B cell (primary cell): Measurements from ENCODE around the gene MBTPS2. TPM values are rescaled to one million over a fixed set of nuclear protein-coding genes. Genes with fewer than 3 reads are reported as not detected.

Experiments used
- ATAC-seq: fragments of 200-7000 bp; cut with Tn5 transposase; one replicate; pipeline ENCODE4 v1.10.0; 2021; ENCODE audit warnings: low read depth, mild to moderate bottlenecking, moderate number of reproducible peaks, moderate library complexity
- CTCF ChIA-PET: fragments of 350-600 bp; sonication (Branson Sonifier 250); formaldehyde crosslinking; loops from one replicate; lab custom pipeline; 2021; ENCODE audit warnings: antibody characterized with exemption, inconsistent platforms; lab: Charles Lee
- POLR2A ChIA-PET: fragments of 350-600 bp; sonication (Branson Sonifier 250); formaldehyde crosslinking; loops from one replicate; lab custom pipeline; 2021; ENCODE audit warnings: antibody characterized with exemption; lab: Charles Lee
- DNase-seq: peaks from one replicate; pipeline ENCODE4 v3.0.0; 2013
- H2AFZ ChIP-seq: 2 replicates; pipeline ENCODE4 v1.6.1; 2012; ENCODE audit warnings: mild to moderate bottlenecking, low read depth, low read length; ENCODE audit not compliant: insufficient read depth, poor library complexity, severe bottlenecking
- H3K27ac ChIP-seq, 2 donors: 1 replicate in 1 of 2; 2 replicates in 1 of 2; pipeline ENCODE4 v1.5.1; 2012 to 2013; ENCODE audit warnings: low read length in 2 of 2, mild to moderate bottlenecking in 2 of 2, moderate library complexity in 1 of 2
- H3K27me3 ChIP-seq, 4 experiments: fragments of 200-600 bp in 1 of 4; sonication (generic) in 1 of 4; replicated peaks in 1 of 4; 1 replicate in 2 of 4; 2 replicates in 2 of 4; pipeline versions ENCODE4 v1.6.1 to v1.7.0; 2013 to 2016; ENCODE audit warnings: low read length in 3 of 4, mild to moderate bottlenecking in 2 of 4, mixed read lengths in 1 of 4, moderate library complexity in 1 of 4; ENCODE audit not compliant: insufficient read depth in 4 of 4, control insufficient read depth in 3 of 4; ENCODE audit errors: control extremely low read depth in 1 of 4
- H3K36me3 ChIP-seq, 2 experiments: replicated peaks in 1 of 2; 1 replicate in 1 of 2; 2 replicates in 1 of 2; pipeline versions ENCODE4 v1.6.1 to v1.7.1; 2013; ENCODE audit warnings: low read length in 1 of 2; ENCODE audit not compliant: insufficient read depth in 2 of 2, control insufficient read depth in 1 of 2; ENCODE audit errors: control extremely low read depth in 1 of 2, extremely low read depth in 1 of 2
- H3K4me1 ChIP-seq, 2 donors: fragments of 200-600 bp in 1 of 2; sonication (generic) in 1 of 2; 1 replicate in 1 of 2; 2 replicates in 1 of 2; pipeline versions ENCODE4 v1.5.1 to v1.6.1; 2013 to 2017; ENCODE audit warnings: low read length in 2 of 2; ENCODE audit not compliant: control insufficient read depth in 2 of 2, insufficient read depth in 2 of 2
- H3K4me2 ChIP-seq: replicated peaks from 2 replicates; pipeline ENCODE3; 2012; ENCODE audit warnings: mild to moderate bottlenecking, low read depth, low read length; ENCODE audit not compliant: poor library complexity, severe bottlenecking
- H3K4me3 ChIP-seq, 5 experiments: fragments of 200-600 bp in 1 of 5; sonication (generic) in 1 of 5; 1 replicate in 3 of 5; 2 replicates in 2 of 5; pipeline versions ENCODE4 v1.5.1 to v1.7.0; 2011 to 2016; ENCODE audit warnings: low read length in 4 of 5, mild to moderate bottlenecking in 4 of 5, low read depth in 2 of 5, control low read depth in 1 of 5, moderate library complexity in 1 of 5; ENCODE audit not compliant: insufficient read depth in 1 of 5; ENCODE audit errors: control extremely low read depth in 1 of 5, extremely low read depth in 1 of 5
- H3K79me2 ChIP-seq: fragments of 200-600 bp; sonication (generic); one replicate; pipeline ENCODE4 v1.6.0; 2016; ENCODE audit warnings: low read length; ENCODE audit not compliant: control insufficient read depth, insufficient read depth
- H3K9ac ChIP-seq: fragments of 200-600 bp; sonication (generic); 2 replicates; pipeline ENCODE4 v1.6.1; 2017; ENCODE audit warnings: mild to moderate bottlenecking, low read length, moderate library complexity
- H3K9me3 ChIP-seq, 3 donors: one replicate each; pipeline versions ENCODE4 v1.6.1 to v1.7.1; 2013; ENCODE audit warnings: low read length in 2 of 3; ENCODE audit not compliant: control insufficient read depth in 2 of 3, insufficient read depth in 1 of 3; ENCODE audit errors: control extremely low read depth in 1 of 3
- H4K20me1 ChIP-seq: 2 replicates; pipeline ENCODE4 v1.6.0; 2012; ENCODE audit warnings: mild to moderate bottlenecking, low read length; ENCODE audit not compliant: insufficient read depth, control insufficient read depth, poor library complexity, severe bottlenecking
- H3K27ac Mint-ChIP-seq: one replicate; pipeline ENCODE4 v1.8.0; 2021; ENCODE audit warnings: mixed read lengths
- H3K27me3 Mint-ChIP-seq: one replicate; pipeline ENCODE4 v1.8.0; 2021; ENCODE audit warnings: mixed read lengths
- H3K4me1 Mint-ChIP-seq: one replicate; pipeline ENCODE4 v1.8.0; 2021; ENCODE audit warnings: mixed read lengths
- H3K4me3 Mint-ChIP-seq: one replicate; pipeline ENCODE4 v1.8.0; 2021; ENCODE audit warnings: mixed read lengths
- H3K9me3 Mint-ChIP-seq: one replicate; pipeline ENCODE4 v1.8.0; 2022; ENCODE audit warnings: mixed read lengths; ENCODE audit not compliant: insufficient read depth
- EZH2 ChIP-seq: IDR thresholded peaks from 2 replicates; pipeline ENCODE4 v1.6.1; 2012; ENCODE audit warnings: borderline replicate concordance, low read depth, mild to moderate bottlenecking, moderate library complexity, low read length; ENCODE audit not compliant: insufficient read depth, poor library complexity, severe bottlenecking
- WGBS: methylation state at CpG from one replicate; pipeline ENCODE4 v1.1.5; 2013; ENCODE audit warnings: missing lambda C conversion rate; ENCODE audit not compliant: insufficient coverage; 5-methylcytosine and 5-hydroxymethylcytosine counted together
- intact Hi-C: fragments of 100-400 bp; cut with micrococcal nuclease; formaldehyde crosslinking; loops from one replicate; pipeline ENCODE4 v1.10.0; 2022
- polyA plus RNA-seq: library from polyadenylated mRNA; depleted of rRNA; stranded (reverse); fragments of >200 nt; gene quantifications from 2 replicates; pipeline ENCODE4 v1.2.3, GENCODE V29; 2012
- total RNA-seq, 2 donors: library from RNA; stranded (reverse); fragments of 120-200 nt in 1 of 2; gene quantifications; 1 replicate in 1 of 2; 2 replicates in 1 of 2; pipeline versions ENCODE4 v1.2.3 to v1.2.4, GENCODE V29; 2013 to 2022
- TF ChIP-seq, protein P1 (sequence below): fragments of 200-600 bp; IDR thresholded peaks from one replicate; pipeline ENCODE4 v1.8.0; 2022; ENCODE audit warnings: antibody characterized with exemption, mild to moderate bottlenecking

The MBTPS2 gene
- total and polyA plus RNA-seq, 2 donors (not counting 1 experiment from before 2014, with no cell fraction given), result 1.8 to 8.2 TPM

DNA sequence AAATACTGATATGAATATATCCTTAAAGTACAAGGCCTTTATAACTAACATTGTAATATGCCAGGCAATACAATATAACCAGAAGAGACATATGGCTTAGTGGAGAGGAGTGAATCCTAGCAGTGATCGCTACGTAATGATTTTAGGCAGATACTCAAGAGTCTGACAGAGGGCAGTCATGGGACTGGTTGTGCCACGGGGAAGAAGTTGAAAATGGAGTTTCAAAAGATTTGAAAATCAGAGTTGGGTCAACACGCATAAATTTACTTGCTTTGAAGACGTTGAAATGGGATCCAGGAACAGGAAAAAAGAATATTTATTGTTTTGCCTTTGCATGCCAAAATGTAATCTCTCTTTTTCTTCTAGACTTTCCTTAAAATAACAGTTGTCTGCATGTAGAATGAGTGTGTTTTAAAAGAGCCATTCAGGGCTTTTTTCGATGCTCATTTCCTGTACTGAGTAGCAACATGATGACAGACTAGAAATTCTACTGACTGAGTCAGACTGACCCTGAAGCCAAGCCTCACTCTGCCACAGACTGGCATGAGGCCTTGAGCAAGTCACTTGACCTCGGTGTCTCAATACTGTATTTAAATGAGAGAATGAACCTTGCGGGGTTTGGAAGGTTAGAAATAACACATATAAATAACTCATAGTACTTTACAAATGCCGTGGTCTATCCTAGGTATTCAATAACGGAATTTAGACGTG is 93.0 kb downstream of the MBTPS2 start:
- H2AFZ ChIP-seq, result no peak overlapping the region

GRCh38 chrX:21933077-21933476 is 93.7 kb downstream of the MBTPS2 start:
- Histone ChIP-seq H3K9me3 (no peaks in the 10 kb centered on the region), H3K9ac (no peak overlapping the region), H3K27me3 (no peaks in the 10 kb centered on the region), H3K27ac (no peak overlapping the region), H3K4me2 (no peak overlapping the region), H3K79me2 (no peaks in the 10 kb centered on the region), H2AFZ (no peak overlapping the region), H3K36me3 (no peaks in the 10 kb centered on the region), H4K20me1 (no peaks in the 10 kb centered on the region), H3K4me3 (no peak overlapping the region), H3K4me1 (no peaks in the 10 kb centered on the region)
- DNase-seq (no peak), ATAC-seq (no peak)
- TF ChIP-seq, protein P1, sequence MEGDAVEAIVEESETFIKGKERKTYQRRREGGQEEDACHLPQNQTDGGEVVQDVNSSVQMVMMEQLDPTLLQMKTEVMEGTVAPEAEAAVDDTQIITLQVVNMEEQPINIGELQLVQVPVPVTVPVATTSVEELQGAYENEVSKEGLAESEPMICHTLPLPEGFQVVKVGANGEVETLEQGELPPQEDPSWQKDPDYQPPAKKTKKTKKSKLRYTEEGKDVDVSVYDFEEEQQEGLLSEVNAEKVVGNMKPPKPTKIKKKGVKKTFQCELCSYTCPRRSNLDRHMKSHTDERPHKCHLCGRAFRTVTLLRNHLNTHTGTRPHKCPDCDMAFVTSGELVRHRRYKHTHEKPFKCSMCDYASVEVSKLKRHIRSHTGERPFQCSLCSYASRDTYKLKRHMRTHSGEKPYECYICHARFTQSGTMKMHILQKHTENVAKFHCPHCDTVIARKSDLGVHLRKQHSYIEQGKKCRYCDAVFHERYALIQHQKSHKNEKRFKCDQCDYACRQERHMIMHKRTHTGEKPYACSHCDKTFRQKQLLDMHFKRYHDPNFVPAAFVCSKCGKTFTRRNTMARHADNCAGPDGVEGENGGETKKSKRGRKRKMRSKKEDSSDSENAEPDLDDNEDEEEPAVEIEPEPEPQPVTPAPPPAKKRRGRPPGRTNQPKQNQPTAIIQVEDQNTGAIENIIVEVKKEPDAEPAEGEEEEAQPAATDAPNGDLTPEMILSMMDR, result no peak
- TF ChIP-seq EZH2, result no peak
- no peak overlapping the region for H3K27ac Mint-ChIP-seq
- ChIA-PET POLR2A (no interaction called here), CTCF (no interaction called here)
- 90% methylated on average over 4 of the region's 7 CpGs for WGBS
- no peaks in the 10 kb centered on the region for H3K9me3 Mint-ChIP-seq
- no peak overlapping the region for H3K4me3 Mint-ChIP-seq
- H3K27me3 Mint-ChIP-seq, result no peaks in the 10 kb centered on the region
- intact Hi-C loops, result no loop called here
- no peaks in the 10 kb centered on the region for H3K4me1 Mint-ChIP-seq

More for the DNA sequence above, 93.0 kb downstream of the MBTPS2 start:
- no peaks in the 10 kb centered on the region for H3K36me3 ChIP-seq
- DNase-seq (no peak), ATAC-seq (no peak)
- Mint-ChIP-seq H3K27me3 (no peaks in the 10 kb centered on the region), H3K4me1 (no peaks in the 10 kb centered on the region), H3K4me3 (no peak overlapping the region), H3K27ac (no peak overlapping the region), H3K9me3 (no peaks in the 10 kb centered on the region)
- ChIA-PET CTCF (no interaction called here), POLR2A (no interaction called here)
- intact Hi-C loops, result no loop called here
- no peaks in the 10 kb centered on the region for H3K9me3 ChIP-seq
- H3K4me2 ChIP-seq, result no peak overlapping the region
- no peaks in the 10 kb centered on the region for H4K20me1 ChIP-seq
- no peak overlapping the region for H3K9ac ChIP-seq
- no peaks in the 10 kb centered on the region for H3K27me3 ChIP-seq
- H3K79me2 ChIP-seq, result no peaks in the 10 kb centered on the region
- H3K27ac ChIP-seq, result no peak overlapping the region
- no peak overlapping the region for H3K4me3 ChIP-seq
- TF ChIP-seq EZH2, result no peak
- TF ChIP-seq, protein P1, result no peak
- WGBS, result 100% methylated on average over 3 of the region's 11 CpGs
- H3K4me1 ChIP-seq, result no peaks in the 10 kb centered on the region
